Inflammatory macrophage treated with lipopolysaccharide for 1 hour (primary cell): ENCODE results near the gene OCIAD1.
A peak's percentile ranks its signal among the peaks of the same experiment; 100 is the strongest.
"Not testable (repeated sequence)": the region's sequence is repeated elsewhere in the genome, so short reads cannot be mapped to it uniquely, and the experiment has no call there.

ENCODE experiments used
- DNase-seq, 2 donors: peaks; one replicate each; pipeline ENCODE4 v3.0.0-alpha.2; 2020 to 2022

OCIAD1 gene

GRCh38 chr4:48821431-48821830 lies 9.5 kb upstream of the OCIAD1 start:
- DNase-seq = not testable (repeated sequence)

DNA sequence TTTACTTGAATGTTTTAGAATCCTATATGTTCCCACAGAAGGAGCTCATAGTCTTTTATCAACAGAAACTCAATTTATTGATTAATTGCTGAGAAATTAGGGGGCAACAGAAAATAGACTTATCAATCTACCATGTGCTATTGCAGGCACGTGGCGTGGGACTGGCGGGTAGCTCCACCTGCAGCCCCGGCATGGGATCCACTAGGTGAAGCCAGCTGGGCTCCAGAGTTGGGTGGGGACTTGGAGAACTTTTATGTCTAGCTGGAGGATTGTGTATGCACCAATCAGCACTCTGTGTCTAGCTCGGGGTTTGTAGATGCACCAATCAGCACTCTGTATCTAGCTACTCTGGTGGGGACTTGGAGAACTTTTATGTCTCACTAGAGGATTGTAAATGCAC lies 3.3 kb upstream of the OCIAD1 start:
- DNase-seq = no peak

DNA sequence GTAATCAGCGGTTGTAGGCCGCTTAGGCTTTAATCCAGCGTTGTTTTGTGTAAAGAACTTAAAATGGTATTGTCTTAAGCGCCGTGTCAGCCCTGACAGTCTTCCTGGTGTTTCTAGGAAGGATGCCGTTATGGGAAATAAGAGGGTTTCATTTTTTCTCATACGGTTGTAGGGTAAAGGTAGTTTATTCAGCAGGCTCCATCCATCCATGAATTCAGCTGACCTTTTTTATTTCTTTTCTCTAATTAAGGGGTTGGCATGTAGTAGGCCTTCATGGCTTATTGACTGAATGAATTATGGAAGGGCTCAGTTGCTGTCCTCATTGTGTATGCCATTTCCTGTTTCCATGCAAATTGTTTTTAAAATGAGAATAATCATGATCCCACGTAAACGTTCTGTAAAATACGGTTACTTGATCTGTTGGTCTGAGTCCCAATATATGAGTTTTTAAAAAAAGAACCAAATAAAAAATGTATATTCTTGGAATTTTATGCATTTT lies 693 bp downstream of the OCIAD1 start:
- DNase-seq = peak; percentile 12 to 38

- DNase-seq = no peak
Observed at GRCh38 chr4:48832571-48832970, 1.7 kb downstream of the OCIAD1 start.

GRCh38 chr4:48836658-48837057 lies 5.8 kb downstream of the OCIAD1 start:
- DNase-seq = no peak

GRCh38 chr4:48841045-48841827 lies 10.3 kb downstream of the OCIAD1 start:
- no peak for DNase-seq

- DNase-seq = no peak
Observed at GRCh38 chr4:48844843-48845242, 14.0 kb downstream of the OCIAD1 start.

DNA sequence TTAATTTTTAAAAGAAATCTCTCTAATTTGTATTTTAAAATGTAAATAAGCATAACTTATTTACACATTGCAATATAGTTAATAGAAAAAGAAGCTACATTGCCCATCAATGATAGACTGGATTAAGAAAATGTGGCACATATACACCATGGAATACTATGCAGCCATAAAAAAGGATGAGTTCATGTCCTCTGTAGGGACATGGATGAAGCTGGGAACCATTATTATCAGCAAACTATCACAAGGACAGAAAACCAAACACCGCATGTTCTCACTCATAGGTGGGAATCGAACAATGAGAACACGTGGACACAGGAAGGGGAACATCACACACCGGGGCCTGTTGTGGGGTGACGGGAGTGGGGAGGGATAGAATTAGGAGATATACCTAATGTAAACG lies 17.9 kb downstream of the OCIAD1 start:
- not testable (repeated sequence) for DNase-seq

- no peak for DNase-seq
Observed at GRCh38 chr4:48851651-48852050, 20.8 kb downstream of the OCIAD1 start.

DNA sequence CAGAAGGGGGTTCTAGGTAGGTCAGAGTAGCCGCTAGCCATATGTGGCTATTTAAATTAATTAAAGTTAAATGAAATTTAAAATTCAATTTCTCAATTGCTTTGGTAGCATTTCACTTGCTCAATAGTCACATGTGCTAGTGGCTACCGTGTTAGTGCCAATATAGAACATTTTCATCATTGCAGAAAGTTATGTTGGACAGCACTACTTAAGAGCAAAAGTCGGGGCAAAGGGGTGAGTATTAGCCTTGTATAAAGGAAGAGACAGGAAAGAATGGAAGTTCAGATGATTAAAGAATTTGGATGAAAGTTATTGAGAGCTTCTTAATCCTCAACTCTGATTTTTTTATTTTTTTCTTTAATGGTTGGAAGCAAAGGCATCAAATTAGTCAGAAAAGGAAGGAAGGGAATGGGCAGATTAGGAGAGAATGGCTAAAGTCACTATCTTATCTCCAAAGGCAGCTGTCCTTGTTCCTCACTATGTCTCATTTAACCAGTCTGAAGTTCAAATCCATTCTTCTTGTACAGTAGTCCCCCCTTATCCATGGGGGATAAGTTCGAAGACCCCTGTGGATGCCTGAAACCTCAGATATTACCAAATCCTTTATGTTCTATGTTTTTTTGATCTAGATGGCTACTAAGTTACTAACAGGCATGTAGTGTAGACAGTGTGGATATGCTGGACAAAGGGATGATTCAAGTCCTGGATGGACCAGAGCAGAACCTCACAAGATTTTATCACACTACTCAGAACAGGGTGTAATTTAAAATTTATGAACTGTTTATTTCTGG lies 22.9 kb downstream of the OCIAD1 start:
- no peak for DNase-seq

- no peak for DNase-seq
Observed at GRCh38 chr4:48854395-48854683, 23.5 kb downstream of the OCIAD1 start.

- no peak for DNase-seq
Observed at GRCh38 chr4:48854982-48855381, 24.1 kb downstream of the OCIAD1 start.

DNA sequence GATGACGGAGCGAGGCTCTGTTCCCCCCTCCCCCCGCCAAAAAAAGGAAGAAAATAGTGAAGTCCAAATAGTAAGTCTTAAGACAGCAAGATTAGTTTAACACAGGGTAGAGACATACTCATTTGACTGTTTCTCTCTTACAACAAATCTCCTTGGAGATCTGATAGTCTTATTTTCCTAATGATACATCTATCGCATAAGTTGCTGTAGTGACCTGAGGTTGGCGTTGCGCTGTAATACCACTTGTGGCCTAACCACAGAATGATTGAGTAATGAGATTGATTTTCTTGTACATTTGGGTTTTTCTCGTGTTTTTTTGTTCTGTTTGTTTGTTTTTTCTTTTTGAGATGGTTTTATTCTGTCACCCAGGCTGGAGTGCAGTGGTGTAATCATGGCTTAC lies 27.2 kb downstream of the OCIAD1 start:
- DNase-seq = peak; percentile 6 to 7

DNA sequence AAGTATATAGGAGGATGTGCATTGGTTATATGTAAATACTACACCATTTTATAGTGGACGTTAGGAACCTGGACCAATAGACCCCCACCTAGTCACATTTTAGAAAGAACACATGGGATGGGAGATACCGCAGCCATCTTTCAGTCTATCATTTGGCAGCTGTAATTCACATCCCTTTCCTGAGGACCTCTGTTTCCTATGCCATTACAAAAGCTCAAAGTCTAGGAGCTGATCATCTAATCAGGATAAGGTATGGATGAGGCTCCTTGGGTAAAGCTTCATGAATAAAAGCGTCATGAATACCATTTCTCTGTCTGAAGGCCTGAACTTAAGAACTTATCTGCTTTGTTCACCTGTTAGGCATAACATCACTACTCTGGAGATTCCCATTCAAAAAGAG lies 31.1 kb downstream of the OCIAD1 start:
- no peak for DNase-seq

DNA sequence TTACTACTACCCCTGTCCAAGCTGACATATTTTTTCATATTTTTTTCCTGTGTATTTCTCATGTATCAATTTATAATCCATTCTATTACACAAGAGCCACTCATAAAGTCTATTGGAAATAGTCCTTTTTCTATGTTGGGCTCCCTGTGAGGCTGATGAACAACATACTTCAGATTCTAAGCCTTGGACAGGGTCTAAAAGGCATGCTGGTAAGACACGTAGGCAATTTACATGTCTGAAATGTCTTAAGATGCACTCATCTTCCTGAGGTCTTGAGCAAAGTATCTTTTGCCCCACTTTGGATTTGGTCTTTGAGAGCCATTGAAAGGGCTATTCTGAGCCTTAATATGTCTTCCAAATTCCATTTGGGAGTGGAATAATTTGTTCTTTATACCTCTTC lies 31.8 kb downstream of the OCIAD1 start:
- no peak for DNase-seq

GRCh38 chr4:48863728-48864127 lies 32.8 kb downstream of the OCIAD1 start:
- DNase-seq = no peak

GRCh38 chr4:48864696-48865095 lies 33.8 kb downstream of the OCIAD1 start:
- not testable (repeated sequence) for DNase-seq

DNA sequence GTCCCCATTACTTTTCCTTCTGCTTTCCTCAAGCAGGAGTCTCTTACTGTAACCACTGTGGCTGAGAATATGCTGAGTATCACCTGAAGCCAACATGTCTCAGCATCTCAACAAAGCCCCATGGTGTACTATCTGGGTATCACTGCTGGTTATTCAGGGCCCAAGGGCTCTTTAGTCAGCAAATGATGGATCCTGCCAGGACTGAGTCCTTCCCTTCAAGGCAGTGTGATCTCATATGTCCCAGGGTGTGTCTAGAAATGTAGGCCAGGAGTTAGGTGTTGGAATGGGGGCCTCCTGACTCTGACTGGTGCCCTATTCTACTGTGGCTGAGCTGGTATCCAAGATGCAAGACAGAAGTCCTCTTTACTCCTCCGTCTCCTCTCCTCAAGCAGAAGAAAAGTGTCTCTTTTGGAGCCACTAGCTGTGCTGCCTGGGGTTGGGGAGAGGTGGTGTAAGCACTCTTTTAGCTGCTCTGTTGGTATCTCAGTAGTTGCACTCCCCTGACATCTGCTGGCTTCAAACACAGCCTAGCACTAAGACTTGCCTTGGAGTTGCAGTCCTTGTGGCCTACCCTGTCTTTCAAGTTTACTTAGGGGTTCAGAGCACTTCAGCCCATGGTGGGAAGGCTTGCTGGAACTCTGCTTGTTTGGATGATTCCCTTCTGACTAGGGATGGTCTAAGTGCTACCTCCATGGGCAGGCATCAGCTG lies 47.1 kb downstream of the OCIAD1 start:
- DNase-seq = no peak

- DNase-seq = no peak
Observed at GRCh38 chr4:48879561-48880442, 48.9 kb downstream of the OCIAD1 start.

DNA sequence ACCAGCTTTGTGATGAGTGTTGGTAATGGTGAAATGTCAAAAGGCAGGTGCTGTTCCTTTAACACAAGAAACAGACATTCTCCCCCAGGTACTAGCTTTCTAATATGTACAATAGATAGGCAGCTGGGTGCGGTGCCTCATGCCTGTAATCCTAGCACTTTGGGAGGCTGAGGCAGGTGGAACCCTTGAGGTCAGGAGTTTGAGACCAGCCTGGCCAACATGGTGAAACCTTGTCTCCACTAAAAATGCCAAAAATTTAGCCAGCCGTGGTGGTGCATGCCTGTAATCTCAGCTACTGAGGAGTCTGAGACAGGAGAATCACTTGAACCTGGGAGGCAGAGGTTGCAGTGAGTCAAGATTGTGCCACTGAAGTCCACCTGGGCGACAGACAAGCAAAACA lies 50.8 kb downstream of the OCIAD1 start:
- not testable (repeated sequence) for DNase-seq

GRCh38 chr4:48889750-48890149 lies 58.9 kb downstream of the OCIAD1 start:
- DNase-seq = not testable (repeated sequence)

DNA sequence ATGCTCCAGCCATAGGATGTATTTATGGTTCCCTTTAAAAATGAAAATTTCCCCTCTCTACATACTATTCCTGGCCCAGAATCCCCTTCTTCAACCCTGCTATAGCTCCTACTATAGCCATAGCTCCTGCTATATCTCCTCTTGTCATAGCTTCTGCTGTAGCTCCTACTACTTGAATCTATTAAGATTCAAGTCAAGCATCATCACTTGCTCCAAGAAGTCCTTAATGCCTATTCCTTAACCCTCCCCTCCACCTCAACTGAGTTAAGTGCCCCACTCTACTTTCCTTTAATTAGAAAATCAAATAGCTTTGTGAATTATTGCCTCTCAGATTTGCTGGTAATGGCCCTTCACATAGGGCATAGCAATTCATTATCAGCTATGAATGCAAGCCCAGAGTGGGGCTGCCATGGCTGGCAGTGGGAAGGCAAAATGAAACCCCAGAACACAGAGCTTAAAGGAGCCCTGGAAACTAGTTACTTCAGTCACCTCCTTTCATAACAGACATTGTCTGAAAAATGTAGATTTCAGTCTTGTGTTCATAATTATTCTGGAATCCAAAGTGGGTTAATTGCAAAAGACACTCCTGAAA lies 60.2 kb downstream of the OCIAD1 start:
- DNase-seq = no peak
